Measurements from ENCODE around the gene SPNS2.

- TF ChIP-seq CTCF (IDR thresholded peaks at IDR 0.05): no peak
- TF ChIP-seq EZH2 (IDR thresholded peaks at IDR 0.05; ENCODE audit: borderline replicate concordance, insufficient read depth, low read depth, low read length, poor library complexity, severe bottlenecking): no peak
Measured at GRCh38 chr17:4501295-4501949, 2.7 kb downstream of the SPNS2 start.

Data from B cell (primary cell).